GM19239 (cell line): ENCODE measurements around the gene BANF2.
A peak's percentile ranks its signal among the peaks of the same experiment; 100 is the strongest.

Source experiments
- DNase-seq: peaks from one replicate; pipeline ENCODE4 v3.0.0; 2011; ENCODE audit warnings: low spot score; ENCODE audit not compliant: insufficient read length
- FAIRE-seq: peaks from 2 replicates; lab custom pipeline; 2011; peaks lifted over from hg19 to GRCh38; lab: Jason Lieb, UNC

The BANF2 gene

DNA sequence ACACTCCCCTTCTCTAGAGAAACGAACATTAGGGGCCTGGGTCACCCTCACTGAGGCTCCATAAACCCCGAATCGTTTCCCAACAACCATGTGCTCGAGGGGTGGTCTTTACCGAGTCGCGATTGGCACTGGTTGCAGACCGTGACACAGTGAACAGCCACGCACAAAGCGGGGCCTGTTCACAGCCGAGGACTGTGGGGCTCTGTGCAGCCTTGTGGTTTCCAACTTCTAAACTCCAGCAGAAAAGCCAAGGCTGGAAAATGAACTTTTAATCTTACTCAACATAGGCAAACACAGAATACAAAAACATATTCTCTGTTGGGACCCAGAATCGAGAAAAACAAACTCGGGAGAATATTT lies 36.7 kb upstream of the BANF2 start:
- FAIRE-seq: no peak
- no peak for DNase-seq

DNA sequence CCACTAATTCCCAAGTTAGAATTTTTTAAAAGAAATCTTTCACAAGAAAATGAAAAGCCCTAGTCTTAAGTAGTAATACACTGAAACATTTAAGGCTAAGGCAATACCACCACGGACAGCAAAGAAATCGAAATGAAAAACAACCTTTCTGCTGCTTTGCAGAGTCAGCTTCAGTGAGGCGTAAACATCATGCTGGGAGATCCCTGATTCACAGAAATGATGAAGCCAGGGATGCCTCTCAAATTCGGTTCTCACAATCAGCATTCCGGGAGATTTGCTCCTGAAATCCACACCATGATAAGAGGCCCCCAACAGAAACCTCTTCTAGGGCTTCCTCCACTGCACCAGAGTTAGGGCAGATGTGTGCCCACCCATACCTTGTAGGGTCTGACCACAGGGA lies 36.3 kb upstream of the BANF2 start:
- DNase-seq (no peak), FAIRE-seq (no peak)

DNA sequence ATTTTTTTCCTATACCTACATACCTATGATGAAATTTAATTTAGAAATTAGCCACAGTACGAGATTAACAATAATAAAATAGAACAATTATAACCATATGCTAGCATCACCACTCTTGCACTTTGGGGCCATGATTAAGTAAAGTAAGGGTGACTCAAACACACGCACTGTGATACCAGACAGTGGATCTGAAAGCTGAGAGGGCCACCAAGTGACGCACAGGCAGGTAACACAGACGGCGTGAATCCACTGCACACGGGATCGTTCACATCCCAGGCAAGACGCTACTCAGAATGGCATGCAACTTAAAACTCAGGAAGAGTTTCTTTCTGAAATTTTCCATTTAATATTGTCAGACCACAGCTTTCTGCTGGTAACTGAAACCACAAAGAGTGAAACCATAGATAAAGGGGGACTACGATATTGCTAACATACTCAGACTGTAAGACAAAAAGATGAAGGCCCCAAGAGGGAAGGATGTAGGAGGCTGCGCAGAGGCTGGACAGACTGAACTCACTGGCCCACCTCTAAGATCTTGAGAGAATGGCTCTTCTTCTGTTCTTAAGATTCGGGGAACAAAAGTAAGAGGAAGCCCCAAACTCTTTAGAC lies 35.6 kb upstream of the BANF2 start:
- DNase-seq (no peak), FAIRE-seq (no peak)

DNA sequence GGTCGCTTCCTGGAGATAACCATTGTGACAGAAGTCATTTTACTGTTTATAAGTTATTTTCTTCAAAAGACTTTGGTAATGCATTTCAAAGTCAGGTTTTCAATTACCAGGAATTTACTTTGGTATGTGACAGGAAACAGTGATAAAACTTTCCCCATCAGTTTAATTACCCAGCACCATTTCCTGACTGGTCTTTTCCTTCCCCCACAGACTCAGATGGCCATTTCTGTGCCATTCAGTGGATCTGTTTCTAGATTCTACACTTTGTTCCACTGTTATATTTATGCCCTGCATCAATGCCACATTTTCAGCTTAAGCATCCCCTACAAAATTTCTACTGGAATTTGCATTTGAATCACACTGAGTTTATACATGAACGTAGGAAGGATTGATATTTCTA lies 34.0 kb upstream of the BANF2 start:
- FAIRE-seq (no peak), DNase-seq (no peak)

DNA sequence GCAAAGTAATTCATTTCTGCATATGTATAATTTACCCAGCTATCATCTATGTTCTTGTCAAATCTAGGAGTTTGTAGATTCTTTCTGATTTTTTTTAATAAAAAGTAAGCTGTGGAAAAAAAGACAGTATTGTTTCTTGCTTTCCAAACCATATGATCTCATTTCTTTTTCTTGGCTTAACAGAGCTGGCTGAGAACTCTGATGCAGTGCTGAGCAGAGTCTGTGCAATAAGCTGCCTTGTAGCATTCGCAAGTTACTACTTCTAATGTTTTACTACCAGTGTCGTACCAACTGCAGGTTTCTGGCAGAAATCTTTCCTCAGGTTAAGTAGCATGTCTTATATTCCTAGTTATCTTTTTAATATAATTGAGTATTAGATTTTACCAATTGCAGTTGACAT lies 33.3 kb upstream of the BANF2 start:
- no peak for DNase-seq

DNA sequence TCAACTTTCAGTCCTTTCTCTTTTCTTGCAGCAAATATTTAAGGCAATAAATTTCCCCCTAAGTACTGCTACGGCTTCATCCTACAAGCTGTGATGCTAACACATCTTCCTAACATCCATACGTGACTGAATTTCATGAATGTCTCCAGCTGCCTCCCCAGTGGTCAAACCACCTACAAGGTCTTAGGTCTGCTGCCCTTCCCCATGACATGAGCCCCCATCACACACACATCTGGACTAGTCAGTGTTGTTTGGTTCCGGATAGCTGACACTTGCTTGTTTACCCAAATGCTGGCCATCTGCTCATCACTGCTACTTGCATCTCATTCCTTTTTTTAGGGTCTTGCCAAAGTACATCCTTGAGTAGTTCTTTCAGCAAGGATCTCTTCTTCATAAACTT lies 32.3 kb upstream of the BANF2 start:
- FAIRE-seq (no peak), DNase-seq (no peak)

More for the DNA sequence above, 33.3 kb upstream of the BANF2 start:
- FAIRE-seq: no peak

DNA sequence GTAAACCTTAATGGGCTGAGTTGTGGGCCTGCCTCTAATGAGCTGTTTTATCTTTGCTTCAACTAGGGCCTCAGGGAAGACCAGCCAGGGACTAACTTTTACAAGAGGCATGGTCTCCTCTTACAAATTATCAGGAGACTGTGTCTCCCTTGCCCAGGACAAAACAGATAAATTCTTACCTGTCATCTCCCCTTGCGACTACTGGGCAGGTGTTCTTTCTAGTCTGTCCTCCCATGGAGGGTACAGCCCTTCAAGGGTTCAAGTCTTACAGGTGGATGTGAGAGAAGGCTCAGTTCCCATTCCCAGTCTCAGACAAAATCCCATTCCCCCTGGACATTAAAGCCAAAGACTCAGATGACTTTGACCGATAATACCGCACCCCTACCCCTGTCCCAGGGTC lies 31.3 kb upstream of the BANF2 start:
- DNase-seq: no peak
- FAIRE-seq: no peak

DNA sequence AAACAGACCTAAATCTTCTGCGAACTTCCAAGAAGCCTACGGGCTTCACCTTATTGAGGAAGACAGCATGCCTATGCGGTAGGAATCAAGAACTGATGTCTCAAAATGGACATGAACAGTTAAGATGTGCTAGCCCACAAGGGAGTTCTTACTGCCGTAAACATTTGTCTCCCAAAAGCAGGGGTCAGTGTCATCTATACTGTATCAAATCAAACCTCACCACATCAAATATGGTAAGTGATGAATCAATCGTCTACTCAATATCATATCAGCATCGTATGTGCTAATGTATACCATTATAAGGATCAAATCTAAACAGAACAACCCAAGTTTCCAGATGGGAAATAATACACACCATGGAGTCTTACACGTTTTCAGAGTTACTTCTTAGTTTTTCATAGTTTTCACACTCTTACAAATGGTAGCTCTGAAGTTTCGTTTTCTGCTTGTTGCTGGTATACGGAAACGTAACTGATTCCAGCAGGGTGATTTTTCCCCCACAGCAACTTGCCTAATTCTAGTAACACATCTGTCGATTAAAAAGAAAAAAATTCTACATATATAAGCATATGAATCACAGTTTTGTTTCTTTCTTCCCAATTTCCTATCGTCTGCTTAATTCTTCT lies 30.3 kb upstream of the BANF2 start:
- no peak for FAIRE-seq
- DNase-seq: no peak

DNA sequence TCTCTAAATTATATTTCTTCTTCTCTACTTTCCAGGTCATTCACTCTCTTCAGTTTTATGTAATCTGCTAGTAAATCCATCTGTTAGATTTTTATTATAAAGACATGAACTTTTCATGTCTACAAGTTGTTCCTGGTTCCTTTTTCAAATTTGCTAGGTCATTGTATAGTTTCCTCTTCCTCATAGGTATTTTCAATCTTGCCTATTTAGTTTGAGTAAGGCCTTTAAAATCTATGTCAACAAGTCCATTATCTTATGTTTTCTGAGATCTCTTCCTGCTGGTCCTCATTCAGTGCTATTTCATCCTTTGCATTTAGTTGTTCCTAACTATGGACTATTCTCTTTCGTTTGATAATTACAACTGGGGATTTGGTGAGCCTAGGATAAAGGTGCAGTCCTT lies 28.8 kb upstream of the BANF2 start:
- no peak for FAIRE-seq
- no peak for DNase-seq

DNA sequence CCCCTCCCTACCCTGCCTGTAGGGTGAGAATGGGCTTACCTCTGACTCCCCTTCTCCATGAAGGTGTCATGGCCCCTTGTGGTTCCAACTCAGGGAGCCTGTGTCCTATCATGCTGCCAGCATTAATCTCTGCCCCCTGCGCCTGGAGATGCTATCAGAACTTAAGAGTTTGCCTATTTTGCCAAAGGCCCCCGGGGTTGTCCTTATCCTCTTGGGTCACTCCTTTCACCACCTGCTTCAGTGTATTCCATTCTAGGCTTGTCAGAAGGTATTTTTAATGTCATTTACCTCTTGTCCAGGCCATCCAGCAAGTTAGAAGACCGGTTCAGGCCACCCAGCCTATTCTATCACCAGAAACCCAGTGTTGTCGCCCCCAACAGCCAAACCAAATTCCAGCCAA lies 28.2 kb upstream of the BANF2 start:
- DNase-seq (no peak), FAIRE-seq (no peak)

DNA sequence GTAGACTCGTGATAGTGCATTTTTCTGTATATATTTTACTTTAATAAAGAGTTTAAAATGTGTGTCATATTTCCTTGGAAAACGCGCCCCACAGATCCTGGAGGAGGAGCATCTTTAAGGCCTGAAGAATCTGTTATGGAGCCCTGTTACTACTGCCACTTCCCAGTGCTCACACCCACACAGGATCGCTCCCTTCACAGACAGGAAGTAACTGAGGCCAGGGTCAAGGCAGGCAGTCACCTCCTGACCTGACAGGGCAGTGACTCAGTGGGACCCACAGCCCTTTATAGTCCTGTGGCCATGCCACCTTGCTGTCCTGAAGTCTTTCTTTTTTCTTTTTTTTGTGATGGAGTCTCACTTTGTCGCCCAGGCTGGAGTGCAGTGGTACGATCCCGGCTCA lies 26.7 kb upstream of the BANF2 start:
- FAIRE-seq (no peak), DNase-seq (no peak)

DNA sequence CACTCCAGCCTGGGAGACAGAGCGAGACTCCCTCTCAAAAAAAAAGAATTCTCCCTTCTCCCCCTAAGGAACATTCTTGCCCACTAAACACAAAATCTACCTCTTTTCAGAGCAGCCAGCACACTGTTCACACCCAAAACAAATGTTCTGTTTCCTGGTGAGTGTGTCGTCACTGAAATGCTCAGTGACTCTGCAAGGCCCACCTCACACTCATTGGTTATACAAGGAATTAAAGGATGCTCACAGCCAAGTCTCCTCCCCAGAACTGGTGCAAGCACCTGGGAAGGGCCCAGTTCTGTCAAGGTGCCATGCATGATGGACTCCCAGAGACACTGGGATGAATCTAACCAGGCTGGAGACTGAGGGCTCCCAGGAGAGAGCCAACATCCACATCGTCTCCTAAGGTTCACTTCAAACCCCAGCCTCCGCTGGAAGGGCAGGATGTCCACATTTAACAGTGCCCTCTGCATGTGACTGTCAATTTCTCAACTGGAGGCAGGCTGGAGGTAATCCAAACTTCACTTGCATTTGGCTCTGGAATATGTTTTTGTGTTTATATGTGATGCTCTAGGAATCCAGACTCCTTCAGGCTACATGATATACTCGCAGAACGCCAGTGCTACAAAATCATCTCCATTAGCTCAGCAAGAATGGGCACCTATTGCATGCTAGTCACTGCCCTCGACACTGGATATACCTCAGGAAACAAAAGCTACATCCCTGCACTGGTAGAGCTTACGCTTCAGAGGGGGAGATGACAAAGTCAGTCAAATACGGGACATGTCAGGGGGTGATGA lies 24.8 kb upstream of the BANF2 start:
- FAIRE-seq: no peak
- DNase-seq: no peak

DNA sequence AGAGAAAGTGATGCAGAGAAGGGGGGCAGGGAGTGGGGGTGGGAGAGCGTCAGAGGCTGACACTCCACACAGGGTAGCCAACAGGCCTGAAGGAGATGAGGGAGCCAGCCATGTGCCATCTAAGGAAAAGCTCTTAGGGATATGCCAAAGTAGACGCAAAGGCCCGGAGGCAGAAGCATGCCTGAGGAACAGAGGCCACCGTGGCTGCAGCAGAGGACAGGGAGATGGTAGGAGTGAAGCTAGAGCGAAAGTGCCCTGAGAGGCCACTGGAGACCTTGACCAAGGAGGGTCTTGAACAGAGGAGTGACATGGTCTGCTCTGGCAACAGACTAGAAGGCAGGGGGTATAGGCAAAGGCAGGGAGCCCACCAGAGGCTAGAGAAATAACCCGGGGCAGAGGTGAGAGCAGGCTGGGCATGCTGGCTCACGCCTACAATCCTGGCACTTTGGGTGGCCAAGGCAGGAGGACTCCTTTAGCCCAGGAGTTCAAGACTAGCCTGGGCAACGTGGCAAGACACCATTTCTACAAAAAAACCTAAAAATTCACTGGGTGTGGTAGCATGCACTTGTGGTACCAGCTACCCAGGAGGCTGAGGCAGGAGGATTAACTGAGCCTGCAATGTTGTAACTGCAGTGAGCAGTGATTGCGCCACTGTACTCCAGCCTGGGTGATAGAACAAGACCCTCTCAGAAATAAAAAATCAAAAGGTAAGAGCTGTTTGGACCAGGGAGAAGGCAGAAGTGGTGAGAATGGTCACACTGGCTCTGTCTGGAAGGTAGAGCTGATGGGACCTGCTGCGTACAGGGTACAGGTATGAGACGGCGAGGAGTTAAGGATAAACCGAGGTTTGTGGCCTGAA lies 24.0 kb upstream of the BANF2 start:
- FAIRE-seq: no peak

DNA sequence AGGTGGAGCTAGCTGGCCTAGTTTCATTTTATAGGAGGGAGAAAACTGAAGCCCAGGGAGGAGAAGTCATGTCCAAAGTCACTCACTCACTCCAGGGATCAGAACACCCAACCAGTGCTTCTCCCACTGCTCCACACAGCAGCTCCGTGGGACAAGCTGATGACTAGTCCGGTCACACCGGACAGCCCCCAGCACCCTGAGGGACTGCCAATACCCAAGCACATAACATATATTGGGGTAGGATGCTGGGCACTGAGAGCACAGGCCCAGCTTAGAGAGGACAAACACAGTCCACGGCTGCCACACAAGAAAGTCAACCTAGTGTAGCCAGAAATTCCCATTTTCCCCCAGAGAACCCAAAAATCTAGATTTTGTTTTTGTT lies 23.4 kb upstream of the BANF2 start:
- DNase-seq (no peak), FAIRE-seq (no peak)

More for the DNA sequence above, 24.0 kb upstream of the BANF2 start:
- no peak for DNase-seq

DNA sequence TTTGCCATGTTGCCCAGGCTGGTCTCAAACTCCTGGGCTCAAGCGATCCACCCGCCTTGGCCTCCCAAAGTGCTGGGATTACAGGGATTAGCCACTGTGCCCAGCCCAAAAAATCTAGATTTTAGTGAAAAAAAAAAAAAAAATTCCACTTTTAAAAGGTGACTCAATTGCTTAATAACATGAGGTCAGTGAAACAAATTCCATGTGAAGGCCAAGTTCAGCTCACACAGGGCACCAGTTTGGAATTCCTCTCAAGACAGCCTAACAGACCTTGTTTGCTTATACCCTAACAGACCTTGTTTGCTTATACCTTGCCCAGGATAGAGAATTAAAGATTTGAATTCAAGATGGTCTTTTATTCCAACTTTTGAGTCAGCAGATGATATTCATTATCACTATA lies 22.8 kb upstream of the BANF2 start:
- DNase-seq (no peak), FAIRE-seq (no peak)

DNA sequence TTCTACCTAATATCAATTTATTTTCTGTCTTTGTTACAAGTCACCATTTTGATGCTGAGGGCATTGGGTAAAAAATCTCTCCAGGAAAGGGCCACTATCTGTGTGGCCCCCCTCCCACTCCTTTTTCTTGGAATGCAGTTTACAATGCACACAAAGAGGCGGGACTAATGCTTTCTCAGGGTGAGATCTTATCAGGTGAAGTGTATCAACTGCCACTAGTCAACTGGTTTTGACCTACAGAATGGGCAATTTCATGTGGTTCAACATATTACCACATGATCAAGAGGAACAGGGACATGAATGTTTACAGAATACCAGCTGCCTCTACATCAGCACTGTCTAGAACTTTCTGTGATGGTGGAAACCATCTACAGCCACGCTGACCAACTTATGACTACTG lies 21.5 kb upstream of the BANF2 start:
- FAIRE-seq: no peak
- DNase-seq: no peak

DNA sequence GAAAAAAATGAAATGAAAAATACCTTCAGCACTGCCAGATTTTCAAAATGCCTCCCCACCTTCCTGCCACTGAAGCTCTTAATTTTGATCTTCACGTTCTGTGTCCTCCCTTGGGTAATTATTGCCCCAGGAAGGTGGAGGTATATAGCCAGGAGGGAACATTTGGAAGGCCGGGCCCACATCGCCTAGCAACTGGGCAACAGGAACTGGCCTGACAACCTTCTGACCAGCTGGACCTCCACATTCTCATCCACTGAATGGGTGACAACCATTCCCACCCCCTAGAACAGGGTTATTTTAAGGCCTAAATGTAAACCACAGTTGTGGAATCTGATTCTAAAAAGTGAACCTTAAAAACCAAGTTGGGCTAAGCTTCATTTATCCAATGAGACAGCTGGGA lies 20.9 kb upstream of the BANF2 start:
- DNase-seq (no peak), FAIRE-seq (no peak)

DNA sequence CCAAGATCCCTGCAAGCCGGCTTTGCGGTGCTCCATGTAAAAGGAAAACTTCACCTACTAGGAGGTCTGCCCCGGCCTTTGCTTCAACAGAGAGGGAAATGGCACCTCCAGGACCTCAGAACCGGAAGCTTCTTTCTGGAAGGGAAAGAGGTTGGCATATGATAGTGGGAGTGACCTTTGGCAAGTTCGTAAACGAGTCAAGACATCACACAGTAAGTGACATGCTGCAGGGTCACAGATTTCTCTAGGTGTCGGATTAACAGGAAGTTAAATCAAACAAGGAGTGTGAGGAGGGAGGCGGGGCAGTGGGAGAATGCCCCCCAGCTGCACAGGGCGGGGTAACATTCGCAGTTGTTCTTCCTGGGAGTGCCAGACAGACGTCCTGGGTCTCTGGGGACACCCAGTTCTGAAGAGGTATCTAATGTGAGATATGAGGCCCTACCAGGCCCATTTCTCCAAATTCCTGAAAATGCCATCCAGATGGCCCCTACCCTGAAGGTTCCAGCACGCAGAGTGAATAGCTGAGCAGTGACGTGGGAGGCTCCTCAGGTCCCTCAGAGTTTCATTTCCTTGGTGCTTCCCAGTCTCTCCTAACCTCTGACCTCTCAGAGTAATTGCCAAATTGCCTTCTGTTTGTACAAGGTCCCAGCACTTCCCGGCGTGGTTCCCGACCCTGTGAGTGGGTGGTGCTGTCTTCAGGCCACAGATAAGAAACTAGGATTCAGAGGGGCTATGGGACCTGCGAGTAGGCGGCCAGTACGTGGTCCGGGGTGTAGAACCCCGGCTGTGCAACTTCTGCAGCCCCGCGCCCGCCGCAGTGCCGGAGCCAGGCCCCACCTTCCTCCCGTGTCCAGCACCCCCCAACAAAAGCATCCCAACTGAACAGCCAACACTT lies 19.6 kb upstream of the BANF2 start:
- FAIRE-seq: peak; percentile 4
- no peak for DNase-seq

DNA sequence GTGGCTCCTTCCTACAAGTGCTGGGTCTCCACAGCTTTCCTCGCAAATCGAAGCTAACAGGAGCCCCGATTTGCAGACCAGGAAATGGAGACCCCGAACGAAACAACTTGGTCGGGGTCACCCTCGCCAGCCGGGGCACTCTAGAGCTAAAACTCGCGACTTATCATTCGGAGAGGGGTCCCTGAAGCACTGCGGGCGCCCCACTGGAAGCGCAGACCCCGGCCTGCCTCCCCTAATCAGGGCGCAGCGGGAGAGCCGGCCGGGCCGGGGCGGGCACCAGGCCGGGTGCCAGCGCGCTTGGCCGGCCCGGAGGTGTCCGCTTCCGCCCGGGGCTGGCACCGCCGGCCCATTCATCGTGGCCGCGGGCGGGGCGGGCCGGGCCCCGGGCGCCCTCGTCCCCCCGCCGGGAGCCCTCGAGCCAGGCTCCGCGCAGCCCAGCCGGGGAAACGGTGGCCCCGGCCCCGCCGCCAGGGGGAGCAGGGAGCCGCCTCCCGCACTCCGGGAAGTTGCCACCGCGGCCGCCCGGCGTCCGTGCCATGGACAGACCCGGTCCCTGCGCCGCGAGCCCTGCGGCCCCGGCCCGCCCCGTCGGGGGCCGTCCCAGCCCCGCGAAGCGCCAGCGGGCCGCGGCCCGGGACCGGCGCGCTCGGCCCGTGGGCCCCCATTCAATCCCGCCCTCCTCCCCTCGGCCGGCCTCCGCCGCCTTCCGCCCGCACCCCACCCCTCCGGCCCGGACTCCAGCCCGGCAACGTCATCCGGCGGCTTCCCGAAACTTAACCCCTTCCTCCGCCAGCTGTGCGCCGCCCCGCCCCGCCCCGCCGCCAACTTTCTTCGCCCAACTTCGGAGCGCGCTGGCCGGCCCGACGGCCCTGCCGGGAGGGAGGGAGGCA lies 18.7 kb upstream of the BANF2 start:
- FAIRE-seq: peak; percentile 54
- peak; percentile 86 for DNase-seq
